ELF-1 (cell line): Measurements from ENCODE around the gene HSPA5.
"Not testable (repeated sequence)": the region's sequence is repeated elsewhere in the genome, so short reads cannot be mapped to it uniquely, and the experiment has no call there.

ENCODE experiments used
- DNase-seq: peaks from one replicate; pipeline ENCODE4 v3.0.0-alpha.2; 2016; ENCODE audit warnings: low read depth, low spot score

HSPA5 gene

GRCh38 chr9:125241863-125242739 lies 958 bp upstream of the HSPA5 start:
- DNase-seq = no peak

- no peak for DNase-seq
Measured at GRCh38 chr9:125240649-125240999, 519 bp downstream of the HSPA5 start.

- DNase-seq = no peak
Measured at GRCh38 chr9:125239631-125240597, 1.2 kb downstream of the HSPA5 start.

GRCh38 chr9:125238915-125239446 lies 2.2 kb downstream of the HSPA5 start:
- DNase-seq = no peak

GRCh38 chr9:125238127-125238914 lies 2.8 kb downstream of the HSPA5 start:
- DNase-seq = no peak

- not testable (repeated sequence) for DNase-seq
Measured at GRCh38 chr9:125236520-125237159, 4.5 kb downstream of the HSPA5 start.

GRCh38 chr9:125235804-125236519 lies 5.2 kb downstream of the HSPA5 start:
- no peak for DNase-seq

GRCh38 chr9:125234099-125234498 lies 7.0 kb downstream of the HSPA5 start:
- peak; percentile 22 for DNase-seq

GRCh38 chr9:125233678-125234077 lies 7.5 kb downstream of the HSPA5 start:
- peak; percentile 43 for DNase-seq

GRCh38 chr9:125227761-125228160 lies 13.4 kb downstream of the HSPA5 start:
- DNase-seq = no peak

- DNase-seq = not testable (repeated sequence)
Measured at GRCh38 chr9:125224858-125225257, 16.3 kb downstream of the HSPA5 start.

GRCh38 chr9:125218621-125219020 lies 22.5 kb downstream of the HSPA5 start:
- DNase-seq = no peak

- no peak for DNase-seq
Measured at GRCh38 chr9:125214186-125214585, 27.0 kb downstream of the HSPA5 start.

- DNase-seq = no peak
Measured at GRCh38 chr9:125204477-125204876, 36.7 kb downstream of the HSPA5 start.

- no peak for DNase-seq
Measured at GRCh38 chr9:125202846-125203618, 38.1 kb downstream of the HSPA5 start.

GRCh38 chr9:125200216-125201047 lies 40.7 kb downstream of the HSPA5 start, which contains the start of gene RABEPK:
RABEPK (plus strand) TSS chr9:125200542; CDS start chr9:125203014, 2,472 bp downstream.
- peak; percentile 98 for DNase-seq

- not testable (repeated sequence) for DNase-seq
Measured at GRCh38 chr9:125195591-125195990, 45.6 kb downstream of the HSPA5 start.

- not testable (repeated sequence) for DNase-seq
Measured at GRCh38 chr9:125194466-125194865, 46.7 kb downstream of the HSPA5 start.
